H7 (cell line): Measurements from ENCODE around the gene RALGAPA2. TPM values are rescaled to one million over a fixed set of nuclear protein-coding genes. Genes with fewer than 3 reads are reported as not detected.
A peak's percentile ranks its signal among the peaks of the same experiment; 100 is the strongest.

ENCODE experiments used
- DNase-seq: peaks from one replicate; pipeline ENCODE4 v3.0.0; 2012
- H3K27me3 ChIP-seq: 2 replicates; pipeline ENCODE4 v1.6.0; 2011; ENCODE audit warnings: mild to moderate bottlenecking, low read length; ENCODE audit not compliant: control insufficient read depth, insufficient read depth
- H3K36me3 ChIP-seq: replicated peaks from 2 replicates; pipeline ENCODE4 v1.5.1; 2011; ENCODE audit warnings: low read length; ENCODE audit not compliant: control insufficient read depth, insufficient read depth
- H3K4me3 ChIP-seq: 2 replicates; pipeline ENCODE4 v1.5.1; 2011; ENCODE audit warnings: low read depth, mild to moderate bottlenecking, control low read depth, low read length, moderate library complexity; ENCODE audit not compliant: insufficient read depth
- total RNA-seq: library from RNA; depleted of rRNA; stranded (reverse); fragments of >200 nt; shearing (Covaris generic); gene quantifications from 2 replicates; pipeline ENCODE4 v1.2.3, GENCODE V29; 2014

The RALGAPA2 gene
- total RNA-seq, 1 experiment from 2014 or later: 6.1 TPM

DNA sequence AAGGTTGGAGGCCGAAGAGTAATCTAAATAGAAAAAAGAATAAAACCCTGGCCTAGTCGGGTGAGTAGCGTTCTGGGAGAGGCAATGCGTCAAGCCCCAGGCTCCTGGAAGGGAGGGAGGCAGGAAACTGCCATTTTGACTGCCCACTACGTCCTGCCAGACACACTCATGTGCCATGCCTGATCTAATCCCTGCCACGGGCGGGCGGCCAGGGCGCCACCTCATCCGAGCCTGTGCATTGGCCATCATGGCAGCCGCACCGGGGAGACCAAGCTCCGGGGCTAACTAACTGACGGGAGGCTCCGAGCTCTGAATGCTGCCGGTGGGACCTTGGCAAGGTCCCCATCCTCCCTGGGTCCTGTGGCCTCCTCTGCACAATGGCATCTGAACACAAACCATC lies 275.8 kb downstream of the RALGAPA2 start:
- H3K4me3 ChIP-seq: no peak overlapping the region
- no peaks in the 10 kb centered on the region; the same call in none of the 2 replicates for H3K36me3 ChIP-seq
- no peaks in the 10 kb centered on the region for H3K27me3 ChIP-seq
- no peak for DNase-seq

DNA sequence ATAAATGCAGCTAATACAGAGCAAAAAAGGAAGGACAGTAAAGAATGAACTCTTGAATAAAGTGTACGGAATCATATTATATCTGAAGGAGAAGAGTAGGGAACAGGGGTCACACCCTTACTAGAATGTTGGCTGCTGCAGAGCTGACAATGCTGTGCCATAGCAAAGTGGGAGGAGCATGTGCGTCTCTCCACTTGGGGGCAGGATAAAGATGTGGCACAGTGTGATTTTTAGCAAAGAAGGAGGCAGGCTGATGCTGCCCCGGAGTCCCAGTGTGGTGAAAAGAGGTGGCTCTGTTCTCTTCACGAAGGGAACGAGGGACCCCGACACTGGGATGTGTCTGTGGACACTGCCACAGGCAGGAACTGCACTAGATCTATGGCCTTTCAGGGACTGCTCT lies 277.0 kb downstream of the RALGAPA2 start:
- Histone ChIP-seq H3K27me3 (no peaks in the 10 kb centered on the region), H3K36me3 (no peaks in the 10 kb centered on the region; the same call in 1 of the 2 replicates), H3K4me3 (no peak overlapping the region)
- peak; percentile 62 for DNase-seq

DNA sequence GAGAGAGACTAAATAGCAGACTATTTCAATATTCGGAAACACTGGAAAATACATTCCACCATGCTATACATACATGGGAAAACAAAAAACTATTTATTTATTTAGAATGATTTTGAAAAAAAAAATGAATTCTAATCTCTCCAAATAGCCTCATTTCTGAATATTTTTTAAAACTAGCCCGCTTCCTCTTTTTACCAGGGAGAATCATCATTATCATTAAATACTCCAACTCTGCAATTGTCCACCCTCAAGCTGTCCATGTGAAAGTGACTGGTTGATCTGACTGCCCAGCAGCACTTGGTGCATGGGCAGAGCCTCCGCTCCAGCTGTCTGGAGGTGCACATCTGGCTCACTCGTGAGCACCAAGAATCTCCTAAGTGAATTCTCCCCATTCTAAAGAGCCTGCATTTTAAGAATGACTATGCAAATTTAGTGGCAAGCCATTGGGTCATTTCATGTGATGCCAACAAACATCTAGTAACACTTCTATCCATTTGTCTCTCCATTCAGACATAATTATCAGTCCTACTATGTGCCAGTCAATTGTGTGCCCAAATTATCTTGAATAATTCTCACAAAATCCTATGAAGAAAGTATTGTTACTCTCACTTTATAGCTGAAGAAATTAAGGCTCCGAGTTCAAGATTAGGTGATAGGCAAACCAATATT lies 279.7 kb downstream of the RALGAPA2 start:
- no peaks in the 10 kb centered on the region; the same call in 1 of the 2 replicates for H3K36me3 ChIP-seq
- DNase-seq: no peak
- no peak overlapping the region for H3K4me3 ChIP-seq
- H3K27me3 ChIP-seq: no peaks in the 10 kb centered on the region

DNA sequence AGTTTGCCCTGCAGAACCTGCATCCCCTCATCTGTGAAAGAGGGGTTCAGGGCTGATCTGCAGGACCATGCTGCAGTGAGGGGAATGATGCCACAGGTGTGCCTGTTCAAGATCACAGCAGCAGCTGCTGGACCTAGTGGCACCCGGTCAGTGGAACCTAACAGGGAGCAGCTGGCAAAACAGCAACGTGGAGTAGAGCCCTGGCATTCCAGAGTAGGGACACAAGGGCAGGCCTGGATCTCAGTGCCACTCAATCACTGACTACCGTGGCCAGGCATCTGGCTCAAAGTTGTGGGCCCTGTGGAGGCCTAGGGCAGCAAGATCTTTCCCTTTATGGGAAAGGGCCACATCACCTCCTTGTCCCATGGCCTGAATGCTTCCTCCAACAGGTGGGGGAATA lies 282.4 kb downstream of the RALGAPA2 start:
- Histone ChIP-seq H3K36me3 (no peaks in the 10 kb centered on the region; the same call in 1 of the 2 replicates), H3K27me3 (no peaks in the 10 kb centered on the region), H3K4me3 (no peak overlapping the region)
- no peak for DNase-seq

DNA sequence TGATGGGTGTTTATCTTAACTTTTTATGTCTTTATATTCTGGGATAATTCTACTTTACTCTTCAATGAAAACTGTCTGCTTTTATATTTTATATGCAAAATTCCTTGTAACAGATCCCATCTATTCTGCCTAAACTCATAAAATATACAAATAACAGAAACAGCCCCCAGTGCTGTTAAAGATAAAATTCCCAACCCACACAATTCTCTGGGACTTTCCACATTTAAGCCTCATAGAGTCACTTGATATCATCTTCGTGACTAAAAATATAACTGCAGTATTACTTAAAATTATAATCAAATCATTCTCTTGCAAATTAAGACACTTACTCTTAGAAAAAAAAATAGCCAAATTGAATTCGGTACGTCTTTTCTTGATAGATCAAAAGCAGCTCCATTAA lies 284.4 kb downstream of the RALGAPA2 start:
- DNase-seq: no peak
- Histone ChIP-seq H3K27me3 (no peaks in the 10 kb centered on the region), H3K36me3 (no peaks in the 10 kb centered on the region), H3K4me3 (no peak overlapping the region)

DNA sequence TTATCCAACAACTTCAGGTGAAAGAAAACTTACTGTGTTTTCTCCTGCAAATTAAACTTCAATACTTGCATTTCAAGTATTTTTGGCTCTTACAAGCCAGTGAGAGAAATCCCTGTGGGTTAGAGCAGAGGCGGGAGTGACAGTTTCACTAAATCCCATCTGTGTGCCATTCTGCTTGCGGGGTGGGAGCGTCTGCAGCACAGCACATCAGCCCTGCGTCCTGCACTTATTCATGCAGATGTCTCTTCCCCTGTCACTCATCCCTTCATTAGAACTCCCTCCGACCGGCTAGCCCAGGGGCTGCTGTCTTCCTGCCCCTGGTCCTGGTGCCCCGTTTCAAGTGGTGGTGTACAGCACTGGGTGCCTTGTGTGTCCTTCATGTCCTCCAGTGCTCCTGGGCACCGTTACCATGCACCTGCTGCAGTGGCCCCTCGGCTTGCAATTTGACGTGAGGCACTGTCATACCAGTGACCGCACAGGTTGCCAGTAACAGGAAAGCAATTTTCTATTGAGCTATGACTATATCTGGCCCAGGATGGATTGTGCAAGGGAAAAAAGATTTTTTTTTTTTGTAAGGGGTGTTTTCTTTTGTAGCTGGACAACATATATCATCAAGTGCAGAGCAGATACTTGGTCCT lies 285.1 kb downstream of the RALGAPA2 start:
- DNase-seq: no peak
- H3K27me3 ChIP-seq: no peaks in the 10 kb centered on the region
- H3K36me3 ChIP-seq: no peaks in the 10 kb centered on the region
- no peak overlapping the region for H3K4me3 ChIP-seq

DNA sequence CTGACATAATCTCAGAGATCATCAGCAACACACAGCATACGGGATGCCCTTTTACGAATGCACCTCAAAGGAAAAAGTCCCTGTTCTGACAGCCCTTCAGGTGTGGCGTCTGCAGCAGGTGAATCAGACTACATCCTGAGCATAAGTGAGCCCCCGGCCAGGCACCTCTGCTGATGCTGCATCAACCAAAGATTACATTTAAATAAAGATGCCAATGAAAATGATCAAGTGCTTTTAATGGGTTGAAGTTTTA lies 285.9 kb downstream of the RALGAPA2 start:
- H3K36me3 ChIP-seq: no peaks in the 10 kb centered on the region
- no peak for DNase-seq
- H3K4me3 ChIP-seq: no peak overlapping the region
- no peaks in the 10 kb centered on the region for H3K27me3 ChIP-seq

DNA sequence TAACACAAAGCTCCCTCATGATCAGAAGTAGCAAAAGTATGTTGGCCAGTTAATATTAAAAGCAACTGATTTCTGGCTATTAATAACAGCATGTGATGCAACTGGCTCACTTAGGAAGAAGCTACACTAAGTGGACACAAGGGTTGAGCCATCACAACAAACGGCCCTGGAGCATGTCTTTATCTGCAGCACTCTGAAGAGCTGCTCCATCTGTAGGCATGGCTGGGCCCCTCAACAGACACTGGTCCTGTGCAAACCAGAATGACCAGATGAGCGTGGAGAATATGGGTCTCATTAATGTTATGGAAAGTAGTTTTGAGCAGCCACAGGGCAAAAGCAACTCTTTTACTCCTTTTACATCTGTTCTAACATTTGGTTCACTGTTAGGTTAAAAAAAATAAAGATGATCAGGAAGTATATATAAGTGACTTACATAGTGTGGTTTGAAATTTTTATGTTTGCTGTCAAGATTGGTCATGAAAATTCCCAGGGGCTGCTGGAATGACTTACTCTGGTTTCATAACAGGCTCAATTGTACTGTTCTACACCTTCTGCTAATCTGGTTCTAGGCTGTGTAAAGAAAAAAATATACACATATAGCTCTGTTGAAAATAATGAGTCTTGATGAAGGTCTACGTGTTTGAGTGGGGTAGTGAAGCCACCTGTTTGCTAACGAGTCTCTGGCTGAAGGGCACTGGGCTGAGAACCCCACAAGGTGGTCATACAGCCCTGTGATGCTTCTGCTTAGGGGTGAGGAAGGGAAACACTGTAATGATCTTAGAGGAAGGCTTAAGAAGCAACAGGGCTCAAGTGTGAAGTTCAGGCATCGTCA lies 286.4 kb downstream of the RALGAPA2 start:
- no peaks in the 10 kb centered on the region for H3K27me3 ChIP-seq
- no peaks in the 10 kb centered on the region for H3K36me3 ChIP-seq
- no peak for DNase-seq
- H3K4me3 ChIP-seq: no peak overlapping the region

DNA sequence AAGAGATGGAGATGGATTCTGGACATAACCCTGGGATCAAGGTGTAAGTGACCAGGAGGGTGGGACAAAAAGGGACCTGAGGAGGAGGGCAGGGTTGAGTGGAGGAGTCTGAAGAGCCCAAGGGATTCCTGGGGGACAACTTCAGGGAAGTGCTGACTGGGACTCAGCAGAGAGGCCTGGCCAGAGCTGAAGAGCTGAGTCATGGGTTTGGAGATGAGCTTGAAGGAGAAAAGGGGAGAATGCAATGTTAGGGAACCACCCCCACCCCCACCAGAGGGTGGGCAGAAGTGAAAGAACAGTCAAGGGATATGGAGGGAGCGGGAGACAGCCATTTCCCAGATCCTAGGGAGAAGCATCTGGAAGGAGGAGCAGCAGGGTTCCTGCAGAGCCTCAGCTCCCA lies 289.3 kb downstream of the RALGAPA2 start:
- DNase-seq: no peak
- Histone ChIP-seq H3K27me3 (no peaks in the 10 kb centered on the region), H3K36me3 (no peaks in the 10 kb centered on the region), H3K4me3 (no peak overlapping the region)

DNA sequence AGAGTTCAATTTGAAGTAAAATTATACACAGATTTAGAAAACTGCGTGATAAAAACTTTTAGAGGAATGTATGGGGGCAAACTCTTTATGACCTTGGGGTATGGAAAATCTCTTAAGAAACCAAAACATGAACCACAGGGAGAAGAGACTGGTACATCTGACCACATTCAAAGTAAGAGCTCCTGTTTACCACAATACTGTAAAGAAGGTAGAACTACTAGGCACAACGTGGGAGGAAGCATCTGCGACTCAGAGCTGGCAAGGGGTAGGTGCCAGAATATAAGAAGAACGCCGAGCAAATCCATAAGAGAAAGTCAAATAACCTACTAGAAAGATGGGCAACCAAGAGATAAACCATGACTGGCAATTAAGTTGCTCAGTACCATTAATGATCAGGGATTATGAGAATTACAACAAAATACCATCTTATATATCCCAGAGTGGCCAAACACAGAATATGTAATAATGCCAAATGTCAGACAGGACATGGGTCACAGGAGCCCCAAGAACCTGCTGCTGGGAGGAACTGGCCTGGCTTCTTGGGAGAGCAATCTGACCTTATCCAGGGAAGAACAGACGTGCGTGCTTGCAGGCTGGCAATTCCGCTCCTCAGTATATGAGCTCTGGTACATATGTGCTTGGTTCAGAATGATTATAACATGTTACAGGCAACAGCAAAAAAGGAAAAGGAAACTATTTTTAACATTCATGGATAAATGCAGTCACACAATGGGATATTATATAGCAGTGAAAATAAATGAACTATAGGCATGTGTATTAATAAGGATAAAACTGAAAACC lies 294.4 kb downstream of the RALGAPA2 start:
- no peak overlapping the region for H3K4me3 ChIP-seq
- H3K36me3 ChIP-seq: no peaks in the 10 kb centered on the region
- no peak for DNase-seq
- no peaks in the 10 kb centered on the region for H3K27me3 ChIP-seq

DNA sequence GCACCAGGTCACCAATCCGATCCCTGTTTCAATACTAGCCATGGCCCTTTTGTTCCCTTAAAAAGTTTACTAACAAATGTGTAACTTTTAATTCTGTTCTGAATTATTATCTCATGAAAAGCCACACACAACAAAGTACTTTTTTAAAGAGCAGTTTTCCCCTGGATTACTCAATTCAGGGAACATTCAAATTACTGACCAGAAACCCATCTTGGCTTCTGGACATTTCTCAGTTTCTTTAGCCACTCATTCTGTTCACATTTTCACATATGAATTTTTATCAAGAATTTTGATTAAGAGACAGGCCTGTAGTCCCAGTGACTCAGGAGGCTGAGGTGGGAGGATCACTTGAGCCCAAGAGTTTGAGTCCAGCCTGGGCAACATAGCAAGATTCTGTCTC lies 297.1 kb downstream of the RALGAPA2 start:
- Histone ChIP-seq H3K27me3 (no peaks in the 10 kb centered on the region), H3K4me3 (no peak overlapping the region), H3K36me3 (no peaks in the 10 kb centered on the region)
- no peak for DNase-seq

DNA sequence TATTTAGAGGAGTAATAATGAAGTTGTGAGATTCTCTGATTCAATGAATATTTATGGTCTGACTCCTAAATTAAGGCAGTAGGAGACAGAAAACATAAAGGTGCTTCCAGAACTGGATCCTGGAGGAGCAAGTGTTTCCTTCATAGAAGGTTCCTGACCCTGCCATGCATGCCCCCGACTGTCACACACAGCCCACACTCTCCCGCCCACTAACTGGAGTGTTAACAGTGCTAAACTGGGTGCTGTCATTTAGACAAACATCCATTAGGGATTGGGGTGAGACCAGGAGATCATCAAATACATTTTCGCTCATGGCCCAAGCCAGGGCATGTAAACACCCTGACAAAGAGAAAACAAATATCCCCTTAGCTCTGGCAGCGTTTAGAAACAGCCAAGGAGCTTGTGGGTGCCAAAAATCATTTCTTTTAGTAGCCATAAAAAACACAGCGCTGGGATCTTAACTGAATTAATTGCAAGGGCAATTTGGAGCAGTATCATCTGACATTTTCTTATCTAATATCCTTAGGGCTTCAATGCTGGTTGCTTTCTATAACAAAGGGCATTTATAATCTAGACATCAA lies 297.7 kb downstream of the RALGAPA2 start:
- no peaks in the 10 kb centered on the region for H3K36me3 ChIP-seq
- DNase-seq: no peak
- H3K27me3 ChIP-seq: no peaks in the 10 kb centered on the region
- no peak overlapping the region for H3K4me3 ChIP-seq

DNA sequence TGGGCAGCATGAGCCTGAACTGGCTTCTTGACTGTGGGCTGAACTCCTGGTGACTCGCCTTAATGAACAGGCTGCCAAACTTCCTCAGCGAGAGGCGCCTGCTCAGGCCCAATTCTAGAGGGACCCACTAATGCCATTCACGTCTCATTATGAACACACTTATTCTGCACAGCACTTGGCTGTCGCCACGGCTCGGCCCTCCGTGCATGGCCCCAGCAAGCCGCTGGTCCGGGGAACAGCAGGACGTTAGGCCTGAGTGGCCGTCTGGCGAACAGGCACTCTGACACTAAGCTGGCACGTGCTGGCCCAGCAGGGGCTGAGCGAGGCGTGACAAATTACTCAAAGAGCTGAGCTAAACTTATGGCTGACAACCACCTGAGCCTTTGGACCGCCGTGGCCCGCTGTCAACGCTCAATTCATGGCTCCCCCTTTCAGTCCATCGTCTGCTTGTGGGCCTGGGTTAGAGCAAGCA lies 298.6 kb downstream of the RALGAPA2 start:
- Histone ChIP-seq H3K27me3 (no peaks in the 10 kb centered on the region), H3K36me3 (no peaks in the 10 kb centered on the region), H3K4me3 (no peak overlapping the region)
- no peak for DNase-seq

DNA sequence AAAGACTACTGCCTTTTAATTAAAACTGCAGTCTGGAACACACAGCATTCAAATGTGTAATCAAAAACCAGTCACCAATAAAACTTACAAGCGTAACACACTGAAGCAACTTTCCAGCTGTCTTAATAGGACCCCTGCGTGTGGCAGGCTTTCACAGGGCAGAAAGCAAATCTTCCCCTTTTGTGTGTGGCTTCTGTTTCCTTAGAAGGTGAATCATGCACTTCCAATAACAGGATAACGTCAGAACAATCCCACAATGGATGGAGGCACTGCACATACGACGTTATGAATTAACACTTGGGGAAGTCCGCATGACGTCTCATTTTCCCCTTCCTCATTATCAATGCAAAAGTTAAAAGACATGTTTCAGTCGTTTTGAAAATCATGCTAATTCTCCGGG lies 299.7 kb downstream of the RALGAPA2 start:
- Histone ChIP-seq H3K4me3 (no peak overlapping the region), H3K36me3 (no peaks in the 10 kb centered on the region), H3K27me3 (no peaks in the 10 kb centered on the region)
- DNase-seq: no peak
